Activated CD4-positive, alpha-beta T cell treated with anti-CD3 and anti-CD28 coated beads for 1 hour (primary cell): ENCODE data around the gene ZBTB16.
A peak's percentile ranks its signal among the peaks of the same experiment; 100 is the strongest.

ENCODE experiments used
- DNase-seq: peaks from one replicate; pipeline ENCODE4 v3.0.0-alpha.2; 2020

Gene ZBTB16

DNA sequence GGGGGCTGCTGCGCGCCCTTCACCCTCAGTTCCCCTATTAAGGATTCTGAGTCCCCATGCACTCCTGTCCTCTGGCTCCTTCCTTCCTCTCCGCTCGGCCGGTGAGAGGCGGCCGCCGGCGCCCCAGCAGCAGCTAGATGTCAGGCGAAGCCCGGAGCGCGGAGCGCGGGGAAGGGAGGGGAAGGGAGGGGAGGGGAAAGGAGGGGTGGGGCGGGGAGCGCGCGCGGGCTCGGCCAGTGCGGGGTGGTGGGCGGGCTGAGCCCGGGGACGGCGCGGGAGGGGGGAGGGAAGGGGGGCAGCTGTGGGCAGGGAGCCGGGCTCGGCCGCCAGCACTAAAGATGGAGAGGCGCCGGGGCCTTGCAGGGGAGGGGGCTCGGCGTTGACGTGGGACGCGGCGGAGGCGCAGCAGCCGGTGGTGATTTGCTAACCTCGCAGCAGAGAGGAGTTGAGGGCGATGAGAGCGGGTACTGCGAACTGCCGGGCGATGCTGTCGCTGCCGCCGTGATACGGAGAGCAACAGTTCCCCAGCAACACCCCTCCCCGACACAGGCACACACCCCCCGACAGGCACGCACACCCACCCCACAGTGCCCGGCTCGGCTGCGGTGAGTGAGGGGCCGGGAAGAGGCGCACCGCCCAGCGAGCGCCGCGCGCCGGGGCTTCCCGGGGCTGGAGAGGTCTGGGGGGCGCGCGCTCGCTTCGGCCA lies at the start of gene ZBTB16:
Gene ZBTB16, plus strand, starts transcription at position 434 of the 706 bp plus-strand sequence. CDS start 3,590 bp downstream, outside the sequence.
- peak; percentile 33 for DNase-seq

GRCh38 chr11:114010931-114011330 lies 48.6 kb upstream of the ZBTB16 start:
- no peak for DNase-seq

GRCh38 chr11:114011443-114011842 lies 48.1 kb upstream of the ZBTB16 start:
- no peak for DNase-seq

GRCh38 chr11:114015117-114015516 lies 44.4 kb upstream of the ZBTB16 start:
- no peak for DNase-seq

DNA sequence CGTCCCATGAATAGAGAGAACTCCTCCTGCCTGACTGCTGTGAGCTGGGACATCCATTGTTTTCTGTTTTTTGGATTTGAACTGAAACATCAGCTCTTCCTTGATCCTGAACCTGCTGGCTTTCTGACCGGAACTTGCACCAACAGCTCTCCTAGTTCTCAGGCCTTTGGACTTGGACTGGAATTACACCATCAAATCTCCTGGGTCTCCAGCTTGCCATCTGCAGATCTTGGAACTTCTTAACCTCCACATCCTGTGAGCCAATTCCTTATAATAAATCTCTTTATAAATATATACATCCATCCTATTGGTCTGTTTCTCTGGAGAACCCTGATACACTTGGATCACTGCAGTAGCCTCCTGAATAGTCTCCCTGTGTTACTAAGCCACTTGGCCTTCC lies 42.5 kb upstream of the ZBTB16 start:
- DNase-seq: no peak

GRCh38 chr11:114017723-114018122 lies 41.8 kb upstream of the ZBTB16 start:
- DNase-seq: no peak

DNA sequence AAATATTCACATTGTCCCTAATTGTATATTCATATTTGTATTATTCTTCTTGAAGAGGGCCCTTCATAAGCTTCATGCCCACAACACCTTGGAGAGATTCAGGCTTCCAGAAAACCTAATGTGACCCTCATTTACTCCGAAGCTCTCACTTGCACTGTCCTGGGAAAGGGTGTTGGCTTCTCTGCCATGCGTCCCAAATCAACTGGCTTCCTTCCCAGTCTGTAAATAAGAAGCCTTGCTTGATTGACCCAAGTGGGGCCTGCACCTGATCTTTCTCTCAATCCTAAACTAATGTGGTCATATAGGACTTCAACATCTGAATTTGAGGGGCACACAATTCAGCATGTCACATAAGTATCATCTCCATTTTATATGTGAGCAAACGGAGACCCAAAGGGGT lies 40.5 kb upstream of the ZBTB16 start:
- no peak for DNase-seq

DNA sequence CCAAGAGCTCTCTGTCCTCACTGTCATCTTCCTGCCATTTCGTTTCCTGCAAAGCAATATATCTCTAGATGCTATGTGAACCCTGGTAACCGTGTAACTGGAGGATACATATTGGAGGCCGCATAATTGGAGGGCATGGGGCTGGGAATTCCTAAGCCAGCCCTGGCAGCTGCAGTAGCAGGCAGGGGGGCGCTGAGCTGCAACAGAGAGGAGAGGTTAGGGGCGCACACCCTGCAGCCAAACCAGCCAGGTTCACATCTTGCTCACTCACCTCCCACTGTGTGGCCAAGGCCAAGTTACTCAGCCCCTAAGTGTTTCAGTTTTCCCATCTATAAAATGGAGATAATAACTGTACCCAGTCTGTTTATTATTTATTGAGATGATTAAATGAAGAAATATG lies 39.9 kb upstream of the ZBTB16 start:
- no peak for DNase-seq

DNA sequence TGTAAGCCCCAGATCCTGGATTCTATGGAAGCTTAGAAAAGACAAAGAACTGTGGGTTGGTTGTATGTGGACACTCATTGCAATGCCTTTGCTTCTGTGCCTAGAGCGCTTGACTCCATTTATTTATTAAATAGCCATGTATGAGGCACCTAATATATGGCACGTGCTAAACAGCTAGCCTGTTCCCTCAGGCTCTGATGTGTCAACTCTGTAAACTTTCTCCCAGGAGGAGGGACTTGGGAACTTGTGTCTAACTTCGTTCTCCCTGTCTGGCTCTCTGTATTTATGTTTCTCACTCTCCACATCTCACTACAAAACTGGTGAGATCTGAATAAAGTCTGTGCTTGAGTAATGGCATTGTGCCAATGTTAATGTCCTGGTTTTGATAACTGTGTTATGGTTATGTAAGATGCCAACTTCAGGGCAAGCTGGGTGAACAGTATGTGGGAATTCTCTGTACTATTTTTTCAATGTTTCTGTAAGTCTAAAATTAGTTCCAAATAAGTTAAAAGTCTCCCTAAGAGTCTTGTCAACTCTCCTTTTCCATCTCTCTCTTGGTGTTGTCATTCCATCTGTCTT lies 34.1 kb upstream of the ZBTB16 start:
- DNase-seq: no peak

- DNase-seq: no peak
Observed at GRCh38 chr11:114026355-114026754, 33.2 kb upstream of the ZBTB16 start.

DNA sequence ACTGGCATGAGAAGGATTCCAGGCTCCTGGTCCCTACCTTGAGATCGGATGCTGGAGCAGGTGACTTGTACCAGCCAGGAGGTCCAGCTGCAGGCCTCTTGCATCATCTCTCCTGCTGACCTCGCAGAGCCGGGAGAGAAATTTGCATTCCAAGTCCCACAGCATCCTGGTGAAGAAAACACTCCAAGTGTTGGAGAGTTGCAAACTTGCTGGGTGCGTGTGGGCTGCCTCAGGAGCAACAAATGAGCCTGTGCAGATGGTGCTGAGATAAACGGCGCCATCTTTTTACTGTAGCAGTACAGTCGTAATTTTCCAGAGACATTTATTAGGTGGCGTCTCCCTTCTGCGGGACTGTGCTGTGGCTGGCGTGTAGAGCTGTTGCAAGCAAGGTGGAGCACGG lies 32.1 kb upstream of the ZBTB16 start:
- DNase-seq: no peak

GRCh38 chr11:114027926-114028325 lies 31.6 kb upstream of the ZBTB16 start:
- no peak for DNase-seq

- DNase-seq: no peak
Observed at GRCh38 chr11:114031246-114031966, 28.1 kb upstream of the ZBTB16 start.

DNA sequence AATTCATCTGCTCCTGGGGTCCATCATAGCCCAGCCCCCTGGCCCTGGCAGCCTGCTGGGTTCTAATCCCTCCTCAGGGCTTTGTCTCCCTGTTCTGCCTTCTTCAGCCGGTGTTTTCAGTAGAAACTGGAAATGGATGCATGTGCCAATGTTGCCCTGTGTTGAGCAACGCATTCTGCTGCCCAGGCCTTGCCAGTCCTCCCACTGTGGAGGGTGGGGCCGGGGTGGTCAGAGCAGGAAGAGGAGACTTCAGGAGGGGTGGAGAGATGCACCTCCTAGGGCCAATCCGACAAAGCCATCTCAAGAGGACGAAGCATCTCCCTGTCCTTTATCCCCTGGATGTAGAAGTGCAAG lies 27.6 kb upstream of the ZBTB16 start:
- DNase-seq: no peak

DNA sequence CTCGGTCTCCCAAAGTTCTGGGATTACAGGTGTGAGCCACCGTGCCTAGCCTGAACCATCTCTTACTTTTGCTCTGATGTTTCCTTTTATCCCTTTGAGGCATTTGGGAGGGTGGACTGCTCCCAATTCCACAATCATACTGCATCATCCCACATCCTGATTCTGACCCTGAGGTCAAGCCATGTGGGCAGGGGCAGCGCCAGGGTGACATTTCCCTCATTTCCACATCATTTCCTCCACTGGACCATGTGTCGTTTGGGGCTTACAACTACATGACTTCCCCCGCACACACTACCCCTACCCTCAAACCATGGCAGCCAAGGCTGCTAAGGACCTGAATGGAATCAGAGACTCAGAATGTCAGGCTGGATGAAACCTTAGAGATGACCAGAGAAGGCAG lies 26.4 kb upstream of the ZBTB16 start:
- no peak for DNase-seq

GRCh38 chr11:114033572-114033971 lies 25.9 kb upstream of the ZBTB16 start:
- no peak for DNase-seq

- no peak for DNase-seq
Observed at GRCh38 chr11:114034956-114035355, 24.6 kb upstream of the ZBTB16 start.

GRCh38 chr11:114036147-114036811 lies 23.2 kb upstream of the ZBTB16 start:
- DNase-seq: peak; percentile 47

DNA sequence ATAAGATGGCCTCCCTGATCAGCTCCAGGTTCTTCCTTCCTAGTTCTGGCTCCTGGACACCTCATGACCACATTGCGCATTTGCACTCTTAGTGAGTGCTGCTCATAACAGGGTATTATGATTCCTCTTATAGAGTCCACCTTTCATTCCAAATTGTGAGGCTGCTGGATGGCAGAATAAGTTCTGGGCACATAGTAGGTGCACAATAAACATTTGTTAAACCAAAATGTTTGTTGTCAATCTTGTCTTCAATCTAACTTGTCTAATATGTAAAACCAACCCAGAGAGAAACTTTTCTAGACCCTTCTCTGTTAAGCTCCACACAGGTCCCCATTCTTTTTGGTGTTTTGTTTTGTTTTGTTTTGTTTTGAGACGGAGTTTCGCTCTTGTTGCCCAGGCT lies 22.6 kb upstream of the ZBTB16 start:
- DNase-seq: no peak

DNA sequence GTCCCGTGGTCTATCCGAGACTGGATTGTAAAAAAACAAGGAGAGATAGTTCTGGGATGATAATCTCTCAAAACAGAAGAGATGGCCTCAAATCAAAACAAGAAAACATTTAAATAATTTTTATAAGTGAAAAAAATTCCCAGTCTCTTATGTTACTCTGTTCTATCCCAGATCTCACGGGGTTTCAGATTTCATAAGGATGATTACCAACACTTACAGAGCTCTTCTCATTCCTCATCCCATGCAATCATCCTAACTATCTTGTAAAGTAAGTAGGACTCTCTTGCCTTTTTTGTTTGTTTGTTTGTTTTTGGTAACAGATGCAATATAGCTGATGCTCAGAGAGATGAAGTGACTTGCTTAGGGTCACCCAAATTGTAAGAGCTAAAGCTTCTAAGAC lies 20.0 kb upstream of the ZBTB16 start:
- no peak for DNase-seq

DNA sequence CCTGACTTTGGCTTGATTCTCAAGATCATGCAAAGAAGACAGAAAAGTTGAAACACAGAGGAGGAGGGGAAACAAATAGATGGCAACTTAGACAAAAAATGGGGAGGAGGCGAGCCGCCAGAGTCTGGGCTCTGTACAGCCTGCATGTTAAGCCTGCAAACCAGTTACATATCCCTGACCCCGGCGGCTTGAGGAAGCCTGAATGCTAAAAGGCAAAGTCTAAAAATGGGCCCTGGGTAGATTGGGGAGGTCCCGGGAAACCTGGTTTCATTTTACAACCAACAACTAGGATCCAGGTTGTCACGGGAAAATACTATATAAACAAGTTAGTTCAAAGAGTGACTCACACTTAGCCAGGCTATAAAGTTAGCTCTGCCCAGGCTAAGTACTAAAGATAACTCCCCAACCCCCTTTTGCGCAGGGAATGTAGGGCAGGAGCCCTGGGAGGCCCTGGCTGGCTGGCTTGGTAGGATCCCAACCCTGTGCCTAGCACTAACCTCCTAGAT lies 18.8 kb upstream of the ZBTB16 start:
- no peak for DNase-seq

DNA sequence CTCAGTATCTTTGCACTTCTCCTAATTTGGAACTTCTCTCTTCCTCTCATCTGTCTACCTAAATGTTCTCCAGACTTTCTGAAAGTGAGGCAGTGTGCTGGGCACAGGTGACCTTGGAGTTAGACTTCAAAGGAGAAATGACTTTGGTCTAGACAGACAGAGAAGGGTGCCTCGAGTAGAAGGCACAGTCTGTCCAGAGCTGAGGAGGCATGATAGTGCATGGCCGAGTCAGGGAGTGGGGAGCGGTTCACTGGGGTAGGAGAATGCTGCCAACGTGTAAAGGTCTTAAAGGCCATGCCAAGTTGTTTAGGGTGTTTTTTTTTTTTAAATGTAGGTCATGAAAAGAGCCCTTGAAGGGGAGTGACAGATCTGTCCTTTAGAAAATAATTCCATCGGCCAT lies 17.3 kb upstream of the ZBTB16 start:
- no peak for DNase-seq

DNA sequence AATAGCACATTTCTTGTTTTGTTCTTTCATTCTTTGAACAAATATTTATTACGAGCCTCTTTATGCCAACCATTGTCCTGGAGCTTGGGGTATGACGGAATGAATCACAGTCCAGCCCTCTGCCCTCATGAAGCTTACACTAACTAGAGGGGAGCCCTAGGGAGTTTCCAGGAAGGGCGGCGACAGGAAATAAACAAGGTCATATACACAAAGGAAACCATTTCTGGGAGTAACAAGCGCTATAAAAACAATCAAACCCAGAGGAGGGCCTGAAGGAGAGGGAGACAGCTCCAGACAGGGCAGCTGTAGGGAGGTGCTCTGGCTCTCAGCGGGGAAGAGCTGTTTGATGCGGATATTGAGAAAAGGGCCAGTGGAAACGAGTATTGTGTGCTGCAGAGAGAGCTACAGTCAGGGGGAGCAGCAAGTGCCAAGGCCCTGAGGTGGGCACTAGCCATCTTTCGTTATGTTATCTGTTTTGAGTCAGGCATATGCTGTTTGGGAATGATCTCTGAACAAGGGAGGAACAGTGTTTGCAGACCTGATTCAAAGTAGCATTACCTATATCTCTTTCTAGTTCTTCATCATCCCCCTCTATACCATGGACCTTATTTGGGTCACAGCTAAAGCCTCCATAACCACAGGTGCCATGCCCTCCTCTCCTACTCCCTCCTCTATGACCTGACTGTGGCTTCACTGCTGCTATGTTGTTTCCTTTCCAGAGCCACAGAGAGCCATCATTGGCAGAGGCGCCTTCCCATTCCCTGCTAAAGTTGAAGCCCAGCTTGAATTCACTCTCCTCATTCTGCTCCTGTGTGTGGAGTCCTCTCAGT lies 15.3 kb upstream of the ZBTB16 start:
- DNase-seq: no peak
